ENCODE data around the gene CD47. TPM values are rescaled to one million over a fixed set of nuclear protein-coding genes. Genes with fewer than 3 reads are reported as not detected.

CD47 gene
- total and polyA plus RNA-seq, 10 of the 15 experiments (the other 5 are each of a cell fraction or from before 2014, with no cell fraction given): 22.9 to 175 (median 81.1) TPM

GRCh38 chr3:108114423-108115065 lies 23.7 kb upstream of the CD47 start:
- ChIA-PET SMC1A (ENCODE audit: uncharacterized antibody, unreplicated experiment) (interaction anchor here (1.0 to 1.5 kb wide), 4 partner anchors 10 to 43 kb away, joined by 3 to 5 read pairs (median 4); no protein-coding TSS in a partner anchor), POLR2A (no interaction called here), CTCF (interaction anchor here (1.2 kb wide), 1 partner anchor 37 kb away, joined by 3 read pairs; no protein-coding TSS in a partner anchor), RAD21 (ENCODE audit: unreplicated experiment) (interaction anchor here (0.9 kb wide), 1 partner anchor 62 kb away, joined by 4 read pairs; no protein-coding TSS in a partner anchor)
- no peak overlapping the region for H3K9ac ChIP-seq (ENCODE audit: control insufficient read depth, insufficient read depth, low read length)
- no peak overlapping the region for H3K4me2 ChIP-seq (ENCODE audit: control insufficient read depth, insufficient read depth)
- H3K9me3 ChIP-seq (replicated peaks; ENCODE audit: control insufficient read depth, insufficient read depth, low read length): no peaks in the 10 kb centered on the region
- H3K36me3 ChIP-seq (ENCODE audit: control insufficient read depth in 2 of 2, insufficient read depth in 2 of 2, low read length in 1 of 2): no peaks in the 10 kb centered on the region
- no peaks in the 10 kb centered on the region for H3K4me1 ChIP-seq (ENCODE audit: control insufficient read depth, insufficient read depth, low read length)
- DNase-seq (ENCODE audit: low read depth, low spot score) (no peak), ATAC-seq (no peak), FAIRE-seq (no peak)
- TF ChIP-seq TAF1 (IDR thresholded peaks at IDR 0.05; ENCODE audit: borderline replicate concordance, low read depth, low read length): no peak
- no peak for TF ChIP-seq ZBED1 (IDR thresholded peaks at IDR 0.05; ENCODE audit: borderline replicate concordance)
- TF ChIP-seq IKZF2 (IDR thresholded peaks at IDR 0.05): no peak
- TF ChIP-seq ESRRA (IDR thresholded peaks at IDR 0.05; ENCODE audit: low read length): no peak
- no peak for TF ChIP-seq HDGF (IDR thresholded peaks at IDR 0.05)
- TF ChIP-seq POLR2AphosphoS2 (IDR thresholded peaks at IDR 0.05; ENCODE audit: low read depth, low read length): no peak
- TF ChIP-seq MEF2A (IDR thresholded peaks at IDR 0.05; ENCODE audit: insufficient read depth, low read depth, low read length): no peak
- TF ChIP-seq WRNIP1 (IDR thresholded peaks at IDR 0.05; ENCODE audit: borderline replicate concordance, low read depth, low read length): no peak
- TF ChIP-seq CBX3 (IDR thresholded peaks at IDR 0.05; ENCODE audit: borderline replicate concordance, low read depth): no peak
- no peak for TF ChIP-seq IRF4 (IDR thresholded peaks at IDR 0.05; ENCODE audit: low read depth, low read length)
- TF ChIP-seq CREM (IDR thresholded peaks at IDR 0.05; ENCODE audit: low read depth): no peak
- no peak for TF ChIP-seq JUNB (IDR thresholded peaks at IDR 0.05)
- intact Hi-C loops (cut with micrococcal nuclease; ENCODE audit: unreplicated experiment) (no loop called here), in situ Hi-C loops (cut with MboI) (no loop called here)
- no peaks in the 10 kb centered on the region for H4K20me1 ChIP-seq (ENCODE audit: control insufficient read depth, insufficient read depth)
- no peaks in the 10 kb centered on the region for H3K79me2 ChIP-seq (ENCODE audit: control insufficient read depth, insufficient read depth, low read length)
- H3K27me3 ChIP-seq (replicated peaks in 1 of 2; ENCODE audit: control insufficient read depth in 2 of 2, insufficient read depth in 2 of 2, low read length in 1 of 2): no peaks in the 10 kb centered on the region
- H3K4me3 ChIP-seq: no peak overlapping the region
- no TSS peak for BruUV-seq (replicated peaks)
- no peak overlapping the region for H3K27ac ChIP-seq (ENCODE audit: control insufficient read depth, insufficient read depth)
- H2AFZ ChIP-seq (ENCODE audit: control insufficient read depth, low read depth, low read length): no peak overlapping the region
- WGBS (ENCODE audit: insufficient coverage, insufficient replicate concordance, low lambda C conversion rate, missing lambda C conversion rate): 92% methylated on average over 16 of the region's 16 CpGs
